Natural killer cell (primary cell): Measurements from ENCODE around the gene ERBB2. TPM values are rescaled to one million over a fixed set of nuclear protein-coding genes. Genes with fewer than 3 reads are reported as not detected.
A peak's percentile ranks its signal among the peaks of the same experiment; 100 is the strongest.
"Not testable (repeated sequence)": the region's sequence is repeated elsewhere in the genome, so short reads cannot be mapped to it uniquely, and the experiment has no call there.

Source experiments
- ATAC-seq, 3 donors: fragments of 150-1000 bp in 2 of 3; fragments of 200-7000 bp in 1 of 3; cut with Tn5 transposase; 1 replicate in 1 of 3; 2 replicates in 2 of 3; pipeline ENCODE4 v1.10.0; 2021; ENCODE audit warnings: mild to moderate bottlenecking in 2 of 3, moderate library complexity in 2 of 3
- DNase-seq, 2 donors: peaks; one replicate each; pipeline versions ENCODE4 v3.0.0 to v3.0.0-alpha.2; 2013 to 2021; ENCODE audit warnings: mixed read lengths in 1 of 2
- H3K27ac ChIP-seq: one replicate; pipeline ENCODE4 v1.5.1; 2013; ENCODE audit warnings: mild to moderate bottlenecking, low read length
- H3K27me3 ChIP-seq: one replicate; pipeline ENCODE4 v1.6.1; 2013; ENCODE audit warnings: low read length; ENCODE audit not compliant: control insufficient read depth, insufficient read depth
- H3K36me3 ChIP-seq: one replicate; pipeline ENCODE4 v1.6.1; 2013; ENCODE audit warnings: low read length; ENCODE audit not compliant: control insufficient read depth, insufficient read depth
- H3K4me1 ChIP-seq: one replicate; pipeline ENCODE4 v1.6.1; 2013; ENCODE audit warnings: low read length; ENCODE audit not compliant: control insufficient read depth, insufficient read depth
- H3K4me3 ChIP-seq: one replicate; pipeline ENCODE4 v1.5.1; 2013; ENCODE audit warnings: low read length
- H3K9me3 ChIP-seq: one replicate; pipeline ENCODE4 v1.6.1; 2013; ENCODE audit warnings: low read length; ENCODE audit not compliant: control insufficient read depth, insufficient read depth
- H3K27ac Mint-ChIP-seq, 2 donors: one replicate each; pipeline ENCODE4 v1.8.0; 2022; ENCODE audit warnings: mild to moderate bottlenecking in 2 of 2, mixed read lengths in 2 of 2, moderate library complexity in 1 of 2
- H3K27me3 Mint-ChIP-seq, 2 donors: one replicate each; pipeline ENCODE4 v1.8.0; 2022; ENCODE audit warnings: low read depth in 2 of 2, mixed read lengths in 2 of 2
- H3K36me3 Mint-ChIP-seq: one replicate; pipeline ENCODE4 v1.8.0; 2022; ENCODE audit warnings: mixed read lengths
- H3K4me1 Mint-ChIP-seq, 2 donors: one replicate each; pipeline ENCODE4 v1.8.0; 2022; ENCODE audit warnings: mixed read lengths in 2 of 2
- H3K4me3 Mint-ChIP-seq: one replicate; pipeline ENCODE4 v1.8.0; 2022; ENCODE audit warnings: mild to moderate bottlenecking, moderate library complexity, mixed read lengths
- H3K9me3 Mint-ChIP-seq, 2 donors: one replicate each; pipeline ENCODE4 v1.8.0; 2022; ENCODE audit warnings: mixed read lengths in 2 of 2
- WGBS: methylation state at CpG from one replicate; pipeline ENCODE4 v1.1.7; 2013; ENCODE audit warnings: missing lambda C conversion rate; ENCODE audit not compliant: insufficient coverage; 5-methylcytosine and 5-hydroxymethylcytosine counted together
- intact Hi-C: fragments of 100-400 bp; cut with micrococcal nuclease; formaldehyde crosslinking; loops from one replicate; pipeline ENCODE4 v1.14.2; 2022
- total RNA-seq, 4 donors: library from RNA; stranded (reverse); fragments of 120-200 nt in 1 of 4; gene quantifications; one replicate each; pipeline versions ENCODE4 v1.2.3 to v1.2.4, GENCODE V29; 2013 to 2022
- TF ChIP-seq, protein P1 (sequence below): fragments of 200-600 bp; IDR thresholded peaks from one replicate; pipeline ENCODE4 v1.8.0; 2022; ENCODE audit warnings: antibody characterized with exemption

The ERBB2 gene
- total RNA-seq, 3 donors from 2014 or later (not counting 1 experiment from before 2014, with no cell fraction given) = 77.6 to 115 (median 82.1) TPM

DNA sequence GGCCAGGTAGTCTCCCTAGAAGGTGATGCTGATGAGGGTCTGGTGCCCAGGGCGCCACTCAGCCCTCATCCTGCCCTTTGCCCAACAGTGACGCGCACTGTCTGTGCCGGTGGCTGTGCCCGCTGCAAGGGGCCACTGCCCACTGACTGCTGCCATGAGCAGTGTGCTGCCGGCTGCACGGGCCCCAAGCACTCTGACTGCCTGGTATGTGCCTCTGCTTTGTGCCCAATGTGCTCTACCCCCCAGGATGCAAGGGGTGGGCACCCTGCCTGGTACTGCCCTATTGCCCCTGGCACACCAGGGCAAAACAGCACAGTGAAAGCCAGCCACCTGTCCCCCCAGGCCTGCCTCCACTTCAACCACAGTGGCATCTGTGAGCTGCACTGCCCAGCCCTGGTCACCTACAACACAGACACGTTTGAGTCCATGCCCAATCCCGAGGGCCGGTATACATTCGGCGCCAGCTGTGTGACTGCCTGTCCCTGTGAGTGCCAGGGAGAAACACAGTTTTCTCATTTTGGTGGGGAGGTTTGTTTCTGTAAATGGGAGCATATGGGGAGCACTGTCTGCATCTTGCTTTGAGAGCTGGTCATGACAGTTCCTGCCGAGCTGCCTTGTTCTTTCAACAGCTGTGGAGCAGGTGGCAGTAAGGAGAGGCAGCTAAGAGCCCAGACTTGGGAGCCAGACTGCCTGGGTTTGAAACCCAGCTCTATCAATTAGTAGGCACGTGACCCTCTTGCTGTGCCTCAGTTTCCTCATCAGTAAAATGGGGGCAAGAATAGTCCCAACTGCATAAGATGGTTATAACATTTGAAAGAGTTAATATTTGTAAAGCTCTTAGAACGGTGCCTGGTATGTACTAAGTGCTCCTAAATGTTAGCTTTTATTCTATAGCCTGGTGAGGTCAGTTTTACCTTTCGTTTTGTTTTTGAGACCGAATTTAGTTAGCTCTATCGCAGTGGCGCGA is 10.4 kb downstream of the ERBB2 start:
- peak overlapping the region; percentile 32 for H3K4me3 ChIP-seq
- ATAC-seq (peak; percentile 43 to 55 (median 43)), DNase-seq (no peak)
- H3K4me1 ChIP-seq = peaks cover 47% of the 10 kb centered on the region
- H3K27me3 Mint-ChIP-seq = no peaks in the 10 kb centered on the region
- H3K4me3 Mint-ChIP-seq = peak overlapping the region; percentile 85
- H3K36me3 ChIP-seq = peaks cover 3% of the 10 kb centered on the region
- no peaks in the 10 kb centered on the region for H3K27me3 ChIP-seq
- WGBS = 80% methylated on average over 20 of the region's 20 CpGs
- H3K27ac Mint-ChIP-seq = peak overlapping the region; percentile 86 to 90
- intact Hi-C loops = no loop called here
- H3K4me1 Mint-ChIP-seq = peaks cover 57 to 66% of the 10 kb centered on the region in 2 donors
- no peaks in the 10 kb centered on the region for H3K36me3 Mint-ChIP-seq
- TF ChIP-seq, protein P1, sequence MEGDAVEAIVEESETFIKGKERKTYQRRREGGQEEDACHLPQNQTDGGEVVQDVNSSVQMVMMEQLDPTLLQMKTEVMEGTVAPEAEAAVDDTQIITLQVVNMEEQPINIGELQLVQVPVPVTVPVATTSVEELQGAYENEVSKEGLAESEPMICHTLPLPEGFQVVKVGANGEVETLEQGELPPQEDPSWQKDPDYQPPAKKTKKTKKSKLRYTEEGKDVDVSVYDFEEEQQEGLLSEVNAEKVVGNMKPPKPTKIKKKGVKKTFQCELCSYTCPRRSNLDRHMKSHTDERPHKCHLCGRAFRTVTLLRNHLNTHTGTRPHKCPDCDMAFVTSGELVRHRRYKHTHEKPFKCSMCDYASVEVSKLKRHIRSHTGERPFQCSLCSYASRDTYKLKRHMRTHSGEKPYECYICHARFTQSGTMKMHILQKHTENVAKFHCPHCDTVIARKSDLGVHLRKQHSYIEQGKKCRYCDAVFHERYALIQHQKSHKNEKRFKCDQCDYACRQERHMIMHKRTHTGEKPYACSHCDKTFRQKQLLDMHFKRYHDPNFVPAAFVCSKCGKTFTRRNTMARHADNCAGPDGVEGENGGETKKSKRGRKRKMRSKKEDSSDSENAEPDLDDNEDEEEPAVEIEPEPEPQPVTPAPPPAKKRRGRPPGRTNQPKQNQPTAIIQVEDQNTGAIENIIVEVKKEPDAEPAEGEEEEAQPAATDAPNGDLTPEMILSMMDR = no peak
- no peaks in the 10 kb centered on the region for H3K9me3 ChIP-seq
- peak overlapping the region; percentile 74 for H3K27ac ChIP-seq
- no peaks in the 10 kb centered on the region for H3K9me3 Mint-ChIP-seq

- ATAC-seq, H3K9me3 ChIP-seq, H3K36me3 ChIP-seq, intact Hi-C loops, H3K36me3 Mint-ChIP-seq, H3K4me3 ChIP-seq, H3K27me3 Mint-ChIP-seq, H3K9me3 Mint-ChIP-seq, H3K27me3 ChIP-seq, DNase-seq, H3K27ac ChIP-seq: not testable (repeated sequence)
- Mint-ChIP-seq H3K27ac (peak overlapping the region; percentile 86 to 90), H3K4me3 (peak overlapping the region; percentile 85), H3K4me1 (peaks cover 57 to 66% of the 10 kb centered on the region in 2 donors)
- peaks cover 45% of the 10 kb centered on the region for H3K4me1 ChIP-seq
- WGBS = 90% methylated on average over 11 of the region's 11 CpGs
These were observed 11.2 kb downstream of the ERBB2 start for GRCh38 chr17:39711071-39711470.

- ATAC-seq (no peak), DNase-seq (no peak)
- TF ChIP-seq, protein P1 = no peak
- intact Hi-C loops = no loop called here
- Mint-ChIP-seq H3K4me1 (peaks cover 52 to 58% of the 10 kb centered on the region in 2 donors), H3K27ac (peak overlapping the region; percentile 86 to 90), H3K4me3 (no peak overlapping the region), H3K36me3 (no peaks in the 10 kb centered on the region), H3K27me3 (no peaks in the 10 kb centered on the region), H3K9me3 (no peaks in the 10 kb centered on the region)
- 92% methylated on average over 10 of the region's 10 CpGs for WGBS
- H3K27ac ChIP-seq = no peak overlapping the region
- no peaks in the 10 kb centered on the region for H3K27me3 ChIP-seq
- peaks cover 8% of the 10 kb centered on the region for H3K36me3 ChIP-seq
- peaks cover 37% of the 10 kb centered on the region for H3K4me1 ChIP-seq
- no peaks in the 10 kb centered on the region for H3K9me3 ChIP-seq
- H3K4me3 ChIP-seq = no peak overlapping the region
These were observed 12.0 kb downstream of the ERBB2 start for GRCh38 chr17:39711851-39712250.

DNA sequence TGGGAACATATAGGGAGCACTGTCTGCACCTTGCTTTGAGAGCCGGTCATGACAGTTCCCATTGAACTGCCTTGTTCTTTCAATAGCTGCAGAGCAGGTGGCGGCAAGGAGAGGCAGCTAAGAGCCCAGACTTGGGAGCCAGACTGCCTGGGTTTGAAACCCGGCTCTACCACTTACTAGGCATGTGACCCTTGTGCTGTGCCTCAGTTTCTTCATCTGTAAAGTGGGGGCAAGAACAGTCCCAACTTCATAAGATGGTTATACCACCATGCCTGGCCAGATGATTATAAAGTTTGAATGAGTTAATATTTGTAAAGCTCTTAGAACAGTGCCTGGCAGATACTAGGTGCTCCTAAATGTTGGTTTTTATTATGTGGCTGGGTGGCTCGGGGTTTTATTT is 14.4 kb downstream of the ERBB2 start:
- DNase-seq = no peak
- no peaks in the 10 kb centered on the region for H3K27me3 ChIP-seq
- H3K4me3 ChIP-seq = no peak overlapping the region
- peaks cover 28 to 39% of the 10 kb centered on the region in 2 donors for H3K4me1 Mint-ChIP-seq
- H3K36me3 ChIP-seq = peaks cover 8% of the 10 kb centered on the region
- intact Hi-C loops = no loop called here
- TF ChIP-seq, protein P1 = no peak
- no peak overlapping the region for H3K27ac ChIP-seq
- H3K36me3 Mint-ChIP-seq = no peaks in the 10 kb centered on the region
- H3K9me3 ChIP-seq = no peaks in the 10 kb centered on the region
- no peaks in the 10 kb centered on the region for H3K27me3 Mint-ChIP-seq
- no peak for ATAC-seq
- no peak overlapping the region for H3K27ac Mint-ChIP-seq
- 95% methylated on average over 3 of the region's 4 CpGs for WGBS
- peaks cover 13% of the 10 kb centered on the region for H3K4me1 ChIP-seq
- H3K9me3 Mint-ChIP-seq = no peaks in the 10 kb centered on the region
- H3K4me3 Mint-ChIP-seq = no peak overlapping the region
